HFF-Myc (cell line): ENCODE measurements around the gene CRADD.

Source experiments
- DNase-seq: peaks from one replicate; pipeline ENCODE4 v3.0.0-alpha.2; 2011; ENCODE audit warnings: low read depth; ENCODE audit errors: extremely low read depth
- H3K4me3 ChIP-seq: replicated peaks from 2 replicates; pipeline ENCODE4 v1.5.1; 2011; ENCODE audit warnings: low read depth, mild to moderate bottlenecking, control low read depth, low read length
- CTCF ChIP-seq: IDR thresholded peaks from 2 replicates; pipeline ENCODE4 v1.5.1; 2012; ENCODE audit warnings: mild to moderate bottlenecking, low read depth, low read length, control low read depth; ENCODE audit errors: missing control alignments

Gene CRADD

GRCh38 chr12:93767524-93767863 is 90.3 kb downstream of the CRADD start:
- no peak for TF ChIP-seq CTCF
- DNase-seq, result no peak
- H3K4me3 ChIP-seq, result no peak overlapping the region

- no peak overlapping the region for H3K4me3 ChIP-seq
- no peak for DNase-seq
- no peak for TF ChIP-seq CTCF
These were observed 95.0 kb downstream of the CRADD start for GRCh38 chr12:93772003-93772700.

DNA sequence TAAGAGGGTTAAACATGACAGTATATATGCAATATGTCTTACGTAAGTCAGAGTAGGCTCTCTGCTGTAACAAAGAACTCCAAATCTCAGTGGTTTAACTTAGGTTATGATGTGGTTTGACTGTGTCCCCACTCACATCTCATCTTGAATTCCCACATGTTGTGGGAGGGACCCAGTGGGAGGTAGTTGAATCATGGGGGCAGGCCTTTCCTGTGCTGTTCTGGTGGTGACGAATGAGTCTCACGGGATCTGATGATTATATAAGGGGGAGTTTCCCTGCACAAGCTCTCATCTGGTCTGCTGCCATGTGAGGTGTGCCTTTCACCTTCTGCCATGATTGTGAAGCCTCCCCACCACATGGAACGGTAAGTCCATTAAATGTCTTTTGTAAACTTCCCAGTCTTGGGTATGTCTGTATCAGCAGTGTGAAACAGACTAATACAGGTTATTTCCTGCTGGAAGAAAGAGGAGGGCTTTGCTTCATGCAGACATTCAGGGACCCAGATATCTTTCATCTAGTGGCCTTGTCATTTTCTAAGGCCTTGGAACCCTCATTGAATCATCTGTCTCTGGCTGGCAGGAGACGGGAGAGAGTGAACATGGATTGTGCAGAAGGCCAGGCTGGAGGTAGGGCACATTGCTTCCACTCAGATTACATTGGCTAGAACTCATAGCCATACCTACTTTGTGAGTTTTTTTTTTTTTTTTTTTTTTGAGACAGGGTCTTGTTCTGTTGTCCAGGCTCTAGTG is 96.1 kb downstream of the CRADD start:
- no peak for DNase-seq
- TF ChIP-seq CTCF, result no peak

GRCh38 chr12:93776581-93777018 is 99.4 kb downstream of the CRADD start:
- DNase-seq, result no peak
- TF ChIP-seq CTCF, result no peak
- no peak overlapping the region for H3K4me3 ChIP-seq

More for the DNA sequence above, 96.1 kb downstream of the CRADD start:
- H3K4me3 ChIP-seq, result no peak overlapping the region

- no peak for DNase-seq
- no peak overlapping the region for H3K4me3 ChIP-seq
- TF ChIP-seq CTCF, result no peak
These were observed 100.1 kb downstream of the CRADD start for GRCh38 chr12:93777254-93777653.

GRCh38 chr12:93778306-93778705 is 101.1 kb downstream of the CRADD start:
- no peak for DNase-seq
- no peak for TF ChIP-seq CTCF
- H3K4me3 ChIP-seq, result no peak overlapping the region
